GM21515 (cell line): ENCODE results near the gene CUL5.

Experiments
- ATAC-seq: cut with Tn5 transposase; IDR thresholded peaks from one replicate; pipeline ENCODE4 v1.9.1; 2021; ENCODE audit not compliant: unreplicated experiment

The CUL5 gene

GRCh38 chr11:108008656-108009496 is at the start of gene CUL5:
CUL5 (plus strand) TSS chr11:108008898; CDS start chr11:108009349, 451 bp downstream.
- peak; percentile 83 for ATAC-seq

- no peak for ATAC-seq
These were observed 47.2 kb upstream of the CUL5 start for GRCh38 chr11:107961480-107961879.

- ATAC-seq = no peak
These were observed 46.5 kb upstream of the CUL5 start for GRCh38 chr11:107962181-107962580.

- ATAC-seq = no peak
These were observed 45.6 kb upstream of the CUL5 start for GRCh38 chr11:107963091-107963490.

GRCh38 chr11:107969219-107969618 is 39.5 kb upstream of the CUL5 start:
- no peak for ATAC-seq

GRCh38 chr11:107970049-107970448 is 38.6 kb upstream of the CUL5 start:
- no peak for ATAC-seq

- no peak for ATAC-seq
These were observed 35.1 kb upstream of the CUL5 start for GRCh38 chr11:107973641-107974040.

- ATAC-seq = no peak
These were observed 20.1 kb upstream of the CUL5 start for GRCh38 chr11:107988397-107989158.

- ATAC-seq = no peak
These were observed 16.8 kb upstream of the CUL5 start for GRCh38 chr11:107991868-107992414.

- ATAC-seq = no peak
These were observed 12.5 kb upstream of the CUL5 start for GRCh38 chr11:107996006-107996776.

GRCh38 chr11:107998761-107999160 is 9.9 kb upstream of the CUL5 start:
- no peak for ATAC-seq

GRCh38 chr11:107999759-108000455 is 8.8 kb upstream of the CUL5 start:
- ATAC-seq = peak; percentile 93

GRCh38 chr11:108002476-108002875 is 6.2 kb upstream of the CUL5 start:
- no peak for ATAC-seq

- no peak for ATAC-seq
These were observed 5.1 kb upstream of the CUL5 start for GRCh38 chr11:108003623-108004022.

GRCh38 chr11:108007819-108008218 is 879 bp upstream of the CUL5 start:
- ATAC-seq = no peak

GRCh38 chr11:108009497-108010370 is 1.0 kb downstream of the CUL5 start:
- peak; percentile 19 for ATAC-seq

GRCh38 chr11:108012139-108012725 is 3.5 kb downstream of the CUL5 start:
- ATAC-seq = no peak

- no peak for ATAC-seq
These were observed 7.9 kb downstream of the CUL5 start for GRCh38 chr11:108016647-108017046.

GRCh38 chr11:108018708-108019107 is 10.0 kb downstream of the CUL5 start:
- no peak for ATAC-seq
